SK-N-SH treated with all-trans-retinoic acid at 6 μM for 48 hours (cell line): ENCODE results near the gene CAPN11.

ENCODE experiments used
- ZC3H10 ChIP-seq: fragments of 250-450 bp; sonication (Bioruptor Pico); IDR thresholded peaks from 2 replicates; pipeline ENCODE4 v1.5.1; 2021; ENCODE audit warnings: mild to moderate bottlenecking, moderate library complexity
- ZFP3 ChIP-seq: fragments of 250-450 bp; sonication (Bioruptor Pico); IDR thresholded peaks from 2 replicates; pipeline ENCODE4 v1.5.0; 2020; ENCODE audit warnings: mild to moderate bottlenecking, moderate library complexity

GRCh38 chr6:44179072-44179536, 20.5 kb downstream of the CAPN11 start:
- TF ChIP-seq ZFP3 (CRISPR knock-in tag) = no peak
- TF ChIP-seq ZC3H10 (CRISPR knock-in tag) = no peak
